Vagina (tissue), 2 donors: Measurements from ENCODE around the gene CCDC12. TPM values are rescaled to one million over a fixed set of nuclear protein-coding genes. Genes with fewer than 3 reads are reported as not detected.

Experiments
- DNase-seq, 2 donors: peaks; one replicate each; pipeline ENCODE4 v3.0.0-alpha.2; 2017; ENCODE audit errors: extremely low spot score in 2 of 2
- H3K27ac ChIP-seq: fragments of 200-600 bp; sonication (generic); one replicate; pipeline ENCODE4 v1.5.1; 2019
- H3K27me3 ChIP-seq: fragments of 200-600 bp; sonication (generic); one replicate; pipeline ENCODE4 v1.5.1; 2019
- H3K36me3 ChIP-seq, 2 donors: fragments of 200-600 bp; sonication (generic); one replicate each; pipeline ENCODE4 v1.5.1; 2017 to 2019
- H3K4me1 ChIP-seq: fragments of 200-600 bp; sonication (generic); one replicate; pipeline ENCODE4 v1.5.1; 2019
- H3K4me3 ChIP-seq, 2 donors: fragments of 200-600 bp; sonication (generic); 1 replicate in 1 of 2; 2 replicates in 1 of 2; pipeline ENCODE4 v1.5.1; 2016 to 2019
- H3K9me3 ChIP-seq: fragments of 200-600 bp; sonication (generic); one replicate; pipeline ENCODE4 v1.5.1; 2019
- POLR2A ChIP-seq, 2 donors: fragments of 450-650 bp; IDR thresholded peaks; one replicate each; pipeline ENCODE4 v1.6.1; 2017; ENCODE audit warnings: antibody characterized with exemption in 2 of 2, mild to moderate bottlenecking in 2 of 2, moderate library complexity in 2 of 2
- POLR2AphosphoS5 ChIP-seq, 2 donors: sonication (generic); formaldehyde crosslinking; IDR thresholded peaks; one replicate each; pipeline ENCODE4 v1.9.0; 2017; ENCODE audit warnings: antibody characterized with exemption in 2 of 2, mild to moderate bottlenecking in 2 of 2, low read depth in 1 of 2; ENCODE audit not compliant: insufficient read depth in 1 of 2
- intact Hi-C: fragments of 100-400 bp; cut with DNase I; formaldehyde crosslinking; loops from one replicate; pipeline ENCODE4 v1.15.1; 2023
- total RNA-seq: library from RNA; depleted of rRNA; stranded (reverse); fragments of >200 nt; gene quantifications from one replicate; pipeline ENCODE4 v1.2.3, GENCODE V29; 2016
- TF ChIP-seq, protein P1 (sequence below), 3 experiments: fragments of 450-650 bp in 2 of 3; fragments of 200-600 bp in 1 of 3; sonication (generic) in 1 of 3; IDR thresholded peaks; one replicate each; pipeline ENCODE4 v1.5.1; 2017 to 2019; ENCODE audit warnings: antibody characterized with exemption in 3 of 3, mild to moderate bottlenecking in 2 of 3, moderate library complexity in 2 of 3

The CCDC12 gene
- total RNA-seq, 1 donor from 2014 or later, result 55.5 TPM

DNA sequence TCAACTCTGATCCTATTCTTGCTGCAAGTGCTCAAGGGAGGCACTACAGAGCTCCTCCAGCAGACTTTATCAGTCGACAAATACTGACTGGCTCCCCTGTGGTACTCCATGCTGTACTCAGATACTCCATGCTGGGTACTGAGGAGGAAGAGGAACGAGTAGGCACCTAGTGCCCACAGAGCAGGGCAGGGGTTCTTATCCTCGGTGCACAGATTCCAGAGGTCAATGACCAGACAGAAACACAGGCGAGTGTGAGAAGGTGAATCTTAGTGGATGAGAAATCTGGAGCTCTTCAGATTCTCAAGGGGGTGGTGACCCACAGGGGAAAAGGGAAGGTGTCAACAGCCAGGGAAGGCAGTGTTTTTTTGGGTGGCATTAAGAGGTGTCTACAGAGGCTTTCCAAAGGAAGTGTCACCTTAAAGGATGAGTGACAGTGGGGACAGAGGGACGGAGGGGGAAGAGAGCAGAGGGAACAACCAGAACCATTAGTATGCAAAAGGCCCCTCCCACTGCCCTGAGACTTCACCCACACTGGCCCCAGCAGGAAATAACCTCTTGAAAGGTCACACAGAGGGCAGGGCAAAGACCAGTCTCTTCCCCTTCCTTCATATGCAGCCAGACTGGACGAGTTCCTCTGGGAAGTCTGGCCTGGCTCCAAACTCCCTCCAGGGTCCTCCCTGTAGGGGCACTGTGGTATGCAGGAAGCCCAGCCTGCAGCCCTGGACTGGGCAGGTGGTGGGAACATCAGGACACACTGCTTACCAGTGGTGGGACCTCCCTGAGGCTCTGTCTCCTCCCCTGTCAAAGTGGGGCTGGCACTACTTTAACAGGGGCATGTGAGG, 27.5 kb downstream of the CCDC12 start:
- H3K27me3 ChIP-seq, result no peaks in the 10 kb centered on the region
- H3K4me3 ChIP-seq, result no peak overlapping the region
- intact Hi-C loops, result no loop called here
- peak overlapping the region; percentile 77 for H3K27ac ChIP-seq
- TF ChIP-seq POLR2A (IDR thresholded peaks at IDR 0.05) (no peak), POLR2AphosphoS5 (IDR thresholded peaks at IDR 0.05; ENCODE audit: insufficient read depth in 1 of 2, low read depth in 1 of 2) (no peak)
- TF ChIP-seq, protein P1, sequence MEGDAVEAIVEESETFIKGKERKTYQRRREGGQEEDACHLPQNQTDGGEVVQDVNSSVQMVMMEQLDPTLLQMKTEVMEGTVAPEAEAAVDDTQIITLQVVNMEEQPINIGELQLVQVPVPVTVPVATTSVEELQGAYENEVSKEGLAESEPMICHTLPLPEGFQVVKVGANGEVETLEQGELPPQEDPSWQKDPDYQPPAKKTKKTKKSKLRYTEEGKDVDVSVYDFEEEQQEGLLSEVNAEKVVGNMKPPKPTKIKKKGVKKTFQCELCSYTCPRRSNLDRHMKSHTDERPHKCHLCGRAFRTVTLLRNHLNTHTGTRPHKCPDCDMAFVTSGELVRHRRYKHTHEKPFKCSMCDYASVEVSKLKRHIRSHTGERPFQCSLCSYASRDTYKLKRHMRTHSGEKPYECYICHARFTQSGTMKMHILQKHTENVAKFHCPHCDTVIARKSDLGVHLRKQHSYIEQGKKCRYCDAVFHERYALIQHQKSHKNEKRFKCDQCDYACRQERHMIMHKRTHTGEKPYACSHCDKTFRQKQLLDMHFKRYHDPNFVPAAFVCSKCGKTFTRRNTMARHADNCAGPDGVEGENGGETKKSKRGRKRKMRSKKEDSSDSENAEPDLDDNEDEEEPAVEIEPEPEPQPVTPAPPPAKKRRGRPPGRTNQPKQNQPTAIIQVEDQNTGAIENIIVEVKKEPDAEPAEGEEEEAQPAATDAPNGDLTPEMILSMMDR (IDR thresholded peaks at IDR 0.05), result no peak
- H3K4me1 ChIP-seq, result peaks cover 93% of the 10 kb centered on the region
- H3K9me3 ChIP-seq, result no peaks in the 10 kb centered on the region
- no peak for DNase-seq
- no peaks in the 10 kb centered on the region for H3K36me3 ChIP-seq

DNA sequence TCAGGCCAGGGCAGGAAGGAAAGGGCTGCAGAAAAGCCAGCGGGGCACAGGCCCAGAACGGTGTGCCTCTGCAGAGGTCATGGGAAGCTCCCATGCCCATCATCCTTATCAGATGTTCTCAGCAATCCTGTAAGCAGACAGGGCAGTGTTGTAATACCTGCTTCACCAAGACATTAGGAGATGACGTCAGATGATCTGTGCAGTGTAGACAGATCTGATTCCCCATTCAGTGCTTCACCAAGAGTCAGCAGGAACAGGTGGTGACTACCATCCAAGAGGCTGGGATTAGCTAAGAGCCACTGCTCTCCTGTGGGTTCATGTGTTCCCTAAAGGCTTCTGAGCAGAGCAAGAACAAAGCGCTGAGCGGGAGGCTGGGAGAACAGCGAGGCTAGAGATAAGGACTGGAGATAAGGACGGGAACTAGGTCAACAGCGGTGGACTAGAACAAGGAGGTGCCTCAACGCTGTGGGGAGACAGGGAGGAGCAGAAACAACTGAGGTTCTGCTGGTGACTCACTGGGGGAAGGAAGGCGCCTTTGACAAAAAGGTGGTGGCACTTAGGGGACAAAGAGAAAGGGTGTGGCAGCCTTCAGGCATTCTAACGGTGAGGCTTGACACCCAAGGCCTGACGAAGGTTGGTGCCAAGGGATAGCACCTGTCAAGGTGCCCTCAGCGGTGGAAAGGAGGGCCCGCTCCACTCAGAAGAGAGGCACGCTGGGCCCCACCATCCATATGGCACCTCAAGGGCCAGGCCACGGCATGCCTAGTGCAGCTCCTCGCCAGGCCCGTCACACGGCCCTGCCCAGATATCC, 28.4 kb downstream of the CCDC12 start:
- TF ChIP-seq, protein P1 (IDR thresholded peaks at IDR 0.05), result no peak
- peak; percentile 37 to 55 for TF ChIP-seq POLR2AphosphoS5 (IDR thresholded peaks at IDR 0.05; ENCODE audit: insufficient read depth in 1 of 2, low read depth in 1 of 2)
- Histone ChIP-seq H3K36me3 (no peaks in the 10 kb centered on the region), H3K4me3 (no peak overlapping the region), H3K27ac (peak overlapping the region; percentile 77), H3K4me1 (peaks cover 94% of the 10 kb centered on the region), H3K9me3 (no peaks in the 10 kb centered on the region), H3K27me3 (no peaks in the 10 kb centered on the region)
- DNase-seq, result no peak
- intact Hi-C loops, result no loop called here

DNA sequence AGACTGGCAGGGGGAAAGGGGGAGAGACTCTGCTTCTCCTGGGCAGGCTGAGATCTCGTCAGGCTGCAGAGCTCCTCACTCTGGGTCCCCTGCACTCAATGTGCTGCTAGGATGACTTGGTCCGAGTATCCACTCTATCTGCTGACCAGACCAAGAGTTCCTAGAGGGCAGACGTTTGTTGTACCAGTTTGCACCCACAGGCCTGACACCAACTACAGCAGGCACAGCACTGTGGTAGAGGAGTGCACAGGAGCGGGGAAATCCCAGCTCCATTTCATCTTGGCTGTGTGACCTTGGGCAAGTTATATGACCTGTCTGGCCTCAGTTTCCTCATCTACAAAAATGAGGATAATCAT, 29.0 kb downstream of the CCDC12 start:
- DNase-seq, result no peak
- peaks cover 94% of the 10 kb centered on the region for H3K4me1 ChIP-seq
- TF ChIP-seq POLR2A (IDR thresholded peaks at IDR 0.05), result no peak
- no peak for TF ChIP-seq POLR2AphosphoS5 (IDR thresholded peaks at IDR 0.05; ENCODE audit: insufficient read depth in 1 of 2, low read depth in 1 of 2)
- TF ChIP-seq, protein P1 (IDR thresholded peaks at IDR 0.05), result no peak
- no peaks in the 10 kb centered on the region for H3K9me3 ChIP-seq
- intact Hi-C loops, result no loop called here
- H3K36me3 ChIP-seq, result no peaks in the 10 kb centered on the region
- peak overlapping the region; percentile 77 for H3K27ac ChIP-seq
- H3K27me3 ChIP-seq, result no peaks in the 10 kb centered on the region
- no peak overlapping the region for H3K4me3 ChIP-seq

DNA sequence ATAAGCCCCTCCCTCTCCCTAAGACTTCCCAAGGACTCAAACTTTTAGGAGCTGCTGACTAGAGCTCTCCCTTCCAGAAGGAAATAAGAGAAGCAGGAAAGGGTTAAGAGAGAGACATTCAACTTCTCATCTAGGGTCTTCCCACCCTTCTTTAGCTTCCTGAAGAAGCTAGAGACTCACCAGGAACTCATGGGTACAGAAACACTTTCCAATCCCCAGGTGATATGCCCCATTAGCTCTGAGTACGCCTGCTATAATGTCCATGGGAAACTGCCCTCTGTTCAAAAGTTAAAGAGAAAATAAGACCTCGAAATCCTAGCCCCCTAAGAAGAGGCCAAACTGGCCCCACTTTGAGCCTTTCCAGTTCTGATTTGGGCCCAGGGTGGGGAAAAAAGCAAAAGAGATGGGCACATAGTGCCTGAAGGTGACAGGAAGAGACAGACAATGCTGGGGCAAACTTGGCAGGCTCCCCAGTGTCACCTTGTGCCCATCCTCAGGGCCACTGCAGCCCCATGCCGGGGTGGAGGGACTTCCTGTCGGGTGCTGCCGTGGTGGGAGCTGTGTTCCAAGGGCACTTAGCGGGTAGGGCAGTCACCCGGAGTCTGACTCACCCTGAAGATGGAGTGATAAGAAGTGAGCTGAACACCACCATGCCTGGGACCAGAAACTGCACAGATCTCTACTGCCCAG, 29.5 kb downstream of the CCDC12 start:
- TF ChIP-seq POLR2AphosphoS5 (IDR thresholded peaks at IDR 0.05; ENCODE audit: insufficient read depth in 1 of 2, low read depth in 1 of 2), result no peak
- TF ChIP-seq, protein P1 (IDR thresholded peaks at IDR 0.05), result no peak
- no peak for TF ChIP-seq POLR2A (IDR thresholded peaks at IDR 0.05)
- Histone ChIP-seq H3K4me1 (peaks cover 94% of the 10 kb centered on the region), H3K4me3 (no peak overlapping the region), H3K27ac (peak overlapping the region; percentile 77), H3K36me3 (peaks cover 0 to 1% of the 10 kb centered on the region in 2 donors), H3K9me3 (no peaks in the 10 kb centered on the region), H3K27me3 (no peaks in the 10 kb centered on the region)
- no peak for DNase-seq
- intact Hi-C loops, result no loop called here
